Measurements from ENCODE around the gene SERBP1. TPM values are rescaled to one million over a fixed set of nuclear protein-coding genes. Genes with fewer than 3 reads are reported as not detected.

SERBP1 gene
- total RNA-seq, 1 donor from 2014 or later, result 167 TPM

GRCh38 chr1:67390041-67390887 is 39.9 kb downstream of the SERBP1 start:
- intact Hi-C loops (cut with DNase I), result no loop called here
- no peaks in the 10 kb centered on the region for H3K9me3 ChIP-seq
- no peak overlapping the region for H3K27ac ChIP-seq
- DNase-seq (ENCODE audit: extremely low spot score in 2 of 2), result no peak
- TF ChIP-seq CTCF (IDR thresholded peaks at IDR 0.05) (no peak), POLR2A (IDR thresholded peaks at IDR 0.05) (no peak), POLR2AphosphoS5 (IDR thresholded peaks at IDR 0.05; ENCODE audit: insufficient read depth in 1 of 2, low read depth in 1 of 2) (no peak)
- H3K4me1 ChIP-seq, result no peaks in the 10 kb centered on the region
- peaks cover 0 to under 1% of the 10 kb centered on the region in 2 donors for H3K36me3 ChIP-seq
- no peak overlapping the region for H3K4me3 ChIP-seq
- H3K27me3 ChIP-seq, result no peaks in the 10 kb centered on the region

- no peaks in the 10 kb centered on the region for H3K9me3 ChIP-seq
- no peak overlapping the region for H3K4me3 ChIP-seq
- intact Hi-C loops (cut with DNase I), result no loop called here
- H3K27ac ChIP-seq, result no peak overlapping the region
- DNase-seq (ENCODE audit: extremely low spot score in 2 of 2), result no peak
- TF ChIP-seq POLR2AphosphoS5 (IDR thresholded peaks at IDR 0.05; ENCODE audit: insufficient read depth in 1 of 2, low read depth in 1 of 2) (no peak), CTCF (IDR thresholded peaks at IDR 0.05) (no peak), POLR2A (IDR thresholded peaks at IDR 0.05) (no peak)
- peaks cover 5% of the 10 kb centered on the region for H3K4me1 ChIP-seq
- no peaks in the 10 kb centered on the region for H3K36me3 ChIP-seq
- H3K27me3 ChIP-seq, result no peaks in the 10 kb centered on the region
Observed at GRCh38 chr1:67383999-67384638, 46.1 kb downstream of the SERBP1 start.

- Histone ChIP-seq H3K27ac (no peak overlapping the region), H3K27me3 (no peaks in the 10 kb centered on the region), H3K9me3 (no peaks in the 10 kb centered on the region), H3K36me3 (no peaks in the 10 kb centered on the region), H3K4me3 (no peak overlapping the region), H3K4me1 (peaks cover 5% of the 10 kb centered on the region)
- no peak for DNase-seq (ENCODE audit: extremely low spot score in 2 of 2)
- intact Hi-C loops (cut with DNase I), result no loop called here
- no peak for TF ChIP-seq CTCF (IDR thresholded peaks at IDR 0.05)
- TF ChIP-seq POLR2A (IDR thresholded peaks at IDR 0.05), result no peak
- no peak for TF ChIP-seq POLR2AphosphoS5 (IDR thresholded peaks at IDR 0.05; ENCODE audit: insufficient read depth in 1 of 2, low read depth in 1 of 2)
Observed at GRCh38 chr1:67382292-67382691, 47.9 kb downstream of the SERBP1 start.

- no peaks in the 10 kb centered on the region for H3K36me3 ChIP-seq
- TF ChIP-seq CTCF (IDR thresholded peaks at IDR 0.05), result no peak
- H3K27me3 ChIP-seq, result no peaks in the 10 kb centered on the region
- peaks cover 5% of the 10 kb centered on the region for H3K4me1 ChIP-seq
- DNase-seq (ENCODE audit: extremely low spot score in 2 of 2), result no peak
- H3K4me3 ChIP-seq, result no peak overlapping the region
- no peak overlapping the region for H3K27ac ChIP-seq
- no peaks in the 10 kb centered on the region for H3K9me3 ChIP-seq
- intact Hi-C loops (cut with DNase I), result no loop called here
Observed at GRCh38 chr1:67381154-67381553, 49.0 kb downstream of the SERBP1 start.

- H3K4me1 ChIP-seq, result peaks cover 5% of the 10 kb centered on the region
- no peaks in the 10 kb centered on the region for H3K36me3 ChIP-seq
- H3K9me3 ChIP-seq, result no peaks in the 10 kb centered on the region
- no peaks in the 10 kb centered on the region for H3K27me3 ChIP-seq
- intact Hi-C loops (cut with DNase I), result no loop called here
- no peak overlapping the region for H3K4me3 ChIP-seq
- TF ChIP-seq POLR2A (IDR thresholded peaks at IDR 0.05), result no peak
- no peak for TF ChIP-seq CTCF (IDR thresholded peaks at IDR 0.05)
- no peak for TF ChIP-seq POLR2AphosphoS5 (IDR thresholded peaks at IDR 0.05; ENCODE audit: insufficient read depth in 1 of 2, low read depth in 1 of 2)
- DNase-seq (ENCODE audit: extremely low spot score in 2 of 2), result no peak
- no peak overlapping the region for H3K27ac ChIP-seq
Observed at GRCh38 chr1:67377253-67377652, 52.9 kb downstream of the SERBP1 start.

Data from vagina (tissue), 2 donors.